ENCODE results near the gene ASTN1.

Gene ASTN1

GRCh38 chr1:177162243-177162642, 2.3 kb downstream of the ASTN1 start:
- DNase-seq = no peak

- DNase-seq = no peak
These were observed 18.0 kb downstream of the ASTN1 start for GRCh38 chr1:177146499-177146898.

GRCh38 chr1:177145106-177146070, 19.1 kb downstream of the ASTN1 start:
- DNase-seq = no peak

- DNase-seq = no peak
These were observed 21.7 kb downstream of the ASTN1 start for GRCh38 chr1:177142791-177143271.

GRCh38 chr1:177142010-177142409, 22.5 kb downstream of the ASTN1 start:
- no peak for DNase-seq

- no peak for DNase-seq
These were observed 26.2 kb downstream of the ASTN1 start for GRCh38 chr1:177138347-177138746.

GRCh38 chr1:177137814-177138213, 26.7 kb downstream of the ASTN1 start:
- DNase-seq = no peak

GRCh38 chr1:177135250-177135649, 29.3 kb downstream of the ASTN1 start:
- DNase-seq = no peak

- no peak for DNase-seq
These were observed 30.5 kb downstream of the ASTN1 start for GRCh38 chr1:177133977-177134538.

GRCh38 chr1:177132141-177132540, 32.4 kb downstream of the ASTN1 start:
- DNase-seq = no peak

GRCh38 chr1:177131723-177132122, 32.8 kb downstream of the ASTN1 start:
- no peak for DNase-seq

- no peak for DNase-seq
These were observed 34.0 kb downstream of the ASTN1 start for GRCh38 chr1:177130451-177130945.

GRCh38 chr1:177128665-177129281, 35.7 kb downstream of the ASTN1 start:
- no peak for DNase-seq

GRCh38 chr1:177126267-177126666, 38.2 kb downstream of the ASTN1 start:
- DNase-seq = no peak

- no peak for DNase-seq
These were observed 39.8 kb downstream of the ASTN1 start for GRCh38 chr1:177124577-177125278.

- DNase-seq = no peak
These were observed 41.9 kb downstream of the ASTN1 start for GRCh38 chr1:177122461-177123251.

- no peak for DNase-seq
These were observed 45.2 kb downstream of the ASTN1 start for GRCh38 chr1:177119311-177119710.

GRCh38 chr1:177118901-177119300, 45.6 kb downstream of the ASTN1 start:
- DNase-seq = no peak

GRCh38 chr1:177116941-177117340, 47.6 kb downstream of the ASTN1 start:
- DNase-seq = no peak

GRCh38 chr1:177106614-177107365, 57.7 kb downstream of the ASTN1 start:
- DNase-seq = no peak

- no peak for DNase-seq
These were observed 58.3 kb downstream of the ASTN1 start for GRCh38 chr1:177106196-177106595.
